Measurements from ENCODE around the gene SH3BP5L. TPM values are rescaled to one million over a fixed set of nuclear protein-coding genes. Genes with fewer than 3 reads are reported as not detected.

SH3BP5L gene
- total and polyA plus RNA-seq, 2 of the 13 experiments (the other 11 are each of a cell fraction or from before 2014, with no cell fraction given) = 10.3 to 14.9 TPM

DNA sequence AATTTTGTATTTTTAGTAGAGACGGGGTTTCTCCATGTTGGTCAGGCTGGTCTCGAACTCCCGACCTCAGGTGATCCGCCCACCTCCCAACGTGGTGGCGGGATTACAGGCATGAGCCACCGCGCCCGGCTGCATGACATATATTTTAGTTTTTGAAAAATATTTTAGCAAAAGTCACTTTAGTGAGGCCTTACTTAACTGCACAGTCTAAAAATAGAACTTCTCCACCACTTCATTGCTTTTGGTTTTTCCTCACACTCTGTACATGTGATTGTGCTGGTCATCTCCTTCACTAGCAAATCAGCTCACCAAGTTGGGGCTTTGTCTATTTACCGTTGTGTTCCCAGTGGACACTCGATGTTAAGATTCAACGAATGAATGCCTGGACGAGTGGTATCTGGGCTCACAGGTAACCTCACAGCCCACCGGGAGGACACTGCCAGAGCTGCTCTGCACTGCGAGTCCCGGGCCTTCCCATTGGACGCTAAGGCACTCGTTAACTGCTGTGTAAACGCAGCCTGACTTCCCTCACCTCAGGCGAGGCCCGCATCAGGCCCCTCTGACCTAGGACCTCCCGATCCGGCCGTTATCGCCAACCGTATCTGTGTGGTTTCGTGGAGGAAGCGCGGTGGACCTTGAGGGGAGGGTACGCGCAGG, 47.2 kb upstream of the SH3BP5L start (continued):
- TF ChIP-seq ZBTB39 (CRISPR knock-in tag; IDR thresholded peaks at IDR 0.05) (no peak), PLRG1 (conservative IDR thresholded peaks at IDR 0.05) (no peak), SMC3 (IDR thresholded peaks at IDR 0.05; ENCODE audit: low read length) (no peak), PHF8 (CRISPR knock-in tag; IDR thresholded peaks at IDR 0.05) (peak; percentile 73), SMAD9 (CRISPR knock-in tag; IDR thresholded peaks at IDR 0.05) (no peak), CBX5 (CRISPR knock-in tag; IDR thresholded peaks at IDR 0.05; ENCODE audit: borderline replicate concordance) (no peak; the same call in 1 of the 2 replicates), ZNF124 (CRISPR knock-in tag; IDR thresholded peaks at IDR 0.05) (0 out of 2 replicates have a peak, but pooled peaks have one; percentile 6), ZNF552 (CRISPR knock-in tag; IDR thresholded peaks at IDR 0.05; ENCODE audit: borderline replicate concordance) (no peak), ZBTB38 (CRISPR knock-in tag; IDR thresholded peaks at IDR 0.05) (no peak), ZNF251 (CRISPR knock-in tag; IDR thresholded peaks at IDR 0.05) (no peak), ISX (CRISPR knock-in tag; conservative IDR thresholded peaks at IDR 0.05) (no peak), ZNF337 (CRISPR knock-in tag; IDR thresholded peaks at IDR 0.05; ENCODE audit: borderline replicate concordance, low read depth) (0 out of 2 replicates have a peak, but pooled peaks have one; percentile 29), CENPBD1 (CRISPR knock-in tag; IDR thresholded peaks at IDR 0.05; ENCODE audit: borderline replicate concordance, low read depth) (no peak), SP2 (CRISPR knock-in tag; IDR thresholded peaks at IDR 0.05) (no peak), ZNF619 (CRISPR knock-in tag; IDR thresholded peaks at IDR 0.05) (no peak), PTBP1 (IDR thresholded peaks at IDR 0.05; ENCODE audit: low read depth, low read length, poor library complexity, severe bottlenecking) (no peak)
- TF ChIP-seq, protein P1, sequence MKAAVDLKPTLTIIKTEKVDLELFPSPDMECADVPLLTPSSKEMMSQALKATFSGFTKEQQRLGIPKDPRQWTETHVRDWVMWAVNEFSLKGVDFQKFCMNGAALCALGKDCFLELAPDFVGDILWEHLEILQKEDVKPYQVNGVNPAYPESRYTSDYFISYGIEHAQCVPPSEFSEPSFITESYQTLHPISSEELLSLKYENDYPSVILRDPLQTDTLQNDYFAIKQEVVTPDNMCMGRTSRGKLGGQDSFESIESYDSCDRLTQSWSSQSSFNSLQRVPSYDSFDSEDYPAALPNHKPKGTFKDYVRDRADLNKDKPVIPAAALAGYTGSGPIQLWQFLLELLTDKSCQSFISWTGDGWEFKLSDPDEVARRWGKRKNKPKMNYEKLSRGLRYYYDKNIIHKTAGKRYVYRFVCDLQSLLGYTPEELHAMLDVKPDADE (CRISPR knock-in tag; IDR thresholded peaks at IDR 0.05) = no peak
- TF ChIP-seq, protein P2, sequence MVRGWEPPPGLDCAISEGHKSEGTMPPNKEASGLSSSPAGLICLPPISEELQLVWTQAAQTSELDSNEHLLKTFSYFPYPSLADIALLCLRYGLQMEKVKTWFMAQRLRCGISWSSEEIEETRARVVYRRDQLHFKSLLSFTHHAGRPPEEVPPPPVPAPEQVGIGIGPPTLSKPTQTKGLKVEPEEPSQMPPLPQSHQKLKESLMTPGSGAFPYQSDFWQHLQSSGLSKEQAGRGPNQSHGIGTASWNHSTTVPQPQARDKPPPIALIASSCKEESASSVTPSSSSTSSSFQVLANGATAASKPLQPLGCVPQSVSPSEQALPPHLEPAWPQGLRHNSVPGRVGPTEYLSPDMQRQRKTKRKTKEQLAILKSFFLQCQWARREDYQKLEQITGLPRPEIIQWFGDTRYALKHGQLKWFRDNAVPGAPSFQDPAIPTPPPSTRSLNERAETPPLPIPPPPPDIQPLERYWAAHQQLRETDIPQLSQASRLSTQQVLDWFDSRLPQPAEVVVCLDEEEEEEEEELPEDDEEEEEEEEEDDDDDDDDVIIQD (CRISPR knock-in tag; IDR thresholded peaks at IDR 0.05; ENCODE audit: low read depth) = no peak
- TF ChIP-seq, protein P3, sequence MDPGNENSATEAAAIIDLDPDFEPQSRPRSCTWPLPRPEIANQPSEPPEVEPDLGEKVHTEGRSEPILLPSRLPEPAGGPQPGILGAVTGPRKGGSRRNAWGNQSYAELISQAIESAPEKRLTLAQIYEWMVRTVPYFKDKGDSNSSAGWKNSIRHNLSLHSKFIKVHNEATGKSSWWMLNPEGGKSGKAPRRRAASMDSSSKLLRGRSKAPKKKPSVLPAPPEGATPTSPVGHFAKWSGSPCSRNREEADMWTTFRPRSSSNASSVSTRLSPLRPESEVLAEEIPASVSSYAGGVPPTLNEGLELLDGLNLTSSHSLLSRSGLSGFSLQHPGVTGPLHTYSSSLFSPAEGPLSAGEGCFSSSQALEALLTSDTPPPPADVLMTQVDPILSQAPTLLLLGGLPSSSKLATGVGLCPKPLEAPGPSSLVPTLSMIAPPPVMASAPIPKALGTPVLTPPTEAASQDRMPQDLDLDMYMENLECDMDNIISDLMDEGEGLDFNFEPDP (CRISPR knock-in tag; conservative IDR thresholded peaks at IDR 0.05) = 0 out of 2 replicates have a peak, but pooled peaks have one; percentile 79
